DMS153 treated with DMSO at 0.1 percent for 48 hours (cell line): ENCODE results near the gene STK11IP.
A peak's percentile ranks its signal among the peaks of the same experiment; 100 is the strongest.

Experiments
- DNase-seq: peaks from one replicate; lab custom pipeline; 2025; ENCODE audit not compliant: unreplicated experiment; lab: John Stamatoyannopoulos, UW

The STK11IP gene

DNA sequence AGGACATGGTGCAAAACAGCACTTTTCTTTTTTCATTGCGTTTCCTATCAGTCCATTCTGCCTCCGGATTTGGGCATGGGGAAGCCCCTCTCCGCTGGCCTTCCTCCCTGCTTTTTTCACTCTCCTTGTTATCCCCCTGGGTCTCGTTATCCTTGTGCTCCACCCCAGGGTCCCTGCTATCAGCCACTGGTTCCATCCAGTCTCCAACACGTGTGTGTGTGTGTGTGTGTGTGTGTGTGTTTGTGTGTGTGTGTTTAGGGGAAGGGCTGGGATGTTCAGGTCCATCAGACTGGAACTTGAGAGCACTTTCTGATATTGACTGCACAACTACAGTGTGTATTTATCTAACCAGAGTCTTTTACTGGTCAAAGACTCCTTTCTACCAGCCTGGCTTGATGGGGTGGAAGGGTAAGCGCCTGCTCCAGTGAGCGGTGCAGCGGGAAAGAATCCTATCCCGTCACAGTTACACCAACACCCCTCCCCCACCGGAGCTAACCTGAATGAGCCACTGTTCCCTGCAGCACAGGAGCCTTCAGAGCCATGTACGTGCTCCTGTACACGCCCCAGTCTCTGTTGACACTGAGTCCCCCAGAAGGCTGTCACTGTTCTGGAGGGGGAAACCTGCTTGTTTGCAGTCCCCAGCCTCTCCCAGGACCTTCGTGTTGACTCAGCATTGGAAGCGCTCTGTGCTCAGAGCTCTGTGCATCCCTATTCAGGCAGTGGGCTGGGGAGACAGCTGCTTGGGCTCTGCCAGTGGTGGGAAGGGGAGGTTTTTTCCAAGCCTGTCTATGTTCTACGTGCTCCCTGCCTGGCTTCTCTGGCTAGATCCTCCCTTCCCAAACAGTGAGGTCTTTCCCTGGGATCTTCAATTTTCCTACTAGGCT, 20.9 kb upstream of the STK11IP start:
- DNase-seq, result peak; percentile 61

DNA sequence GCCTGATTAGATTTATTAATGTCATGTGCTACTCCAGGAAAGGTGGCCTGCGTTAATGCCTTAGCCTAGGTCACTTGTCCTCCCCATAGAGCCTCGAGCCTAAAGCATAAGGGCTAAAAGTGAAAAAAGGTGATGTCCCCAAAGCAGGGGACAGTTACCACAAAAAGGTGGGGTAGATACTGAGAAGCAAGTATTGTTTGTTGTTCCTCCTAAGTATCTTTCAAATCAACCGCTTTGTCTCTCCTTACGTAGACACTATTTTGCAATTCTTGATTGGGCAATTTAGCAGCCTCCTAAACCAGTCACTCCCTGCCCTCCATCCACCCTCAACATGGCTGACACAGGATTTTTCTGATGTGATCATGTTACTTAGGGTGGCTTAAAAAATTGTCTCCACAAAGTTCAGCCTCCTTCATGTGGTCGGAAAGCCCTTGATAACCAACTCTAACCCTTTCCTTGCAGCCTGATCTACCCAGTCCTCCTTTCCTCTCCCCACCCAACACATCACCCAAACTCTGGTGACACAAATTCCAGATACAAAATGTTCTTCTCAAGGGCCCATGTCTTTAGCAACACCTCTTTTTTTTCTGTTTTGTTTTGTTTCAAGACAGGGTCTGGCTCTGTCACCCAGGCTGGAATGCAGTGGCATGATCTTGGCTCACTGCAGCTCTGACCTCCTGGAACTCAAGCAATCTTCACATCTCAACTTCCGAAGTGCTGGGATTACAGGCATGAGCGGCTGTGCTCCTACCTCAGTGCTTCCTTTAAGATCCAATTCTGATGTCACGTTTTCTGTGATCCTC, 18.6 kb upstream of the STK11IP start:
- no peak for DNase-seq

DNA sequence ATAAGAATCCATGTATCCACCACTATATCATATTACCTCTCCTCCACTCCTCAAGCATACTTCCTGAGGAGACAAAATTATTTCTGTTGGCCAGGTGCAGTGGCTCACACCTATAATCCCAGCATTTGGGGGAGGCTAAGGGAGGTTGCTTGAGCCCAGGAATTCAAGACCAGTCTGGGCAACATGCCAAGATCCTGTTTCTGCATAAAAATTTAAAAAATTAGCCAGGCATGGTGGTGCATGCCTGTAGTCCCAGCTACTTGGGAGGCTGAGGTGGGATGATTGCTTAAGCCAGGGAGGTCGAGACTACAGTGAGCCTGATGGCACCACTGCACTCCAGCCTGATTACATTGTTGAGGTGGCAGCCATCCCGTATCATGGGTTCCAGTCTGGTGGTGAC, 16.3 kb upstream of the STK11IP start:
- DNase-seq, result no peak

DNA sequence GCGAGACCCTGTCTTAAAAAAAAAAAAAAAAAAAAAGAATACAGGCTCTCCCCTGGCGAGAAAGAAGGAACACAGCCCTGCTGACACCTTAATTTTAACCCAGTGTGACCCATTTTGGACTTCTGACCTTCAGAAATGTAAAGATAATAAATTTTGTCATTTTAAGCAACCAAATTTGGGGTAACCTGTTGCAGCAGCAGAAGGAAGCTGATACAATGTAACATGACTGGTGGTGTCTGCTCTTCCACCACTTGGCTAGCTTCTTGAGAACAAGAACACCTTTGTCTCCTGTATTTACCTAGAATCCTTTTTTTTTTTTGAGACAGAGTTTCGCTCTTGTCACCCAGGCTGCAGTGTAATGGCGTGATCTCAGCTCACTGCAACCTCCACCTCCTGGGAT, 6.6 kb upstream of the STK11IP start:
- DNase-seq, result no peak

DNA sequence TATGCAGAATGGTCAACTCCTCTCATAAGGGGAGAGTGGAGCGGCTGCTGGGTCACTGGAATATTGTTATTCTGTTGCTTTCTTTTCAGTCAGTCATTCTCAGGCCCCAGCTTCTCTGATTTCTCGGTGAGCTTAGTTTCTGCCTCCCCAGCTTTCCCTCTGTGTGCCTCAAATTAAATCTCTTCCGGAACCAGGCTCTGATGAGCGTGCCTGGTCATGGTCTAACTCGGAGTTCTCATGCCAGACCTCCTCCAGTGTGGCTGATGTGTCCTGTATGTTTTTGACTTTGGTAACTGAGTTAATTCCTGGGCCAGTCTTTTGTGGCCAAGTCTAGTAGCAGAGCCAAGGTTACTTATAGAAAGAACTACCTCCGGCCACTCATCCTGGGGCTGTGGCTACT, 4.9 kb upstream of the STK11IP start:
- no peak for DNase-seq

DNA sequence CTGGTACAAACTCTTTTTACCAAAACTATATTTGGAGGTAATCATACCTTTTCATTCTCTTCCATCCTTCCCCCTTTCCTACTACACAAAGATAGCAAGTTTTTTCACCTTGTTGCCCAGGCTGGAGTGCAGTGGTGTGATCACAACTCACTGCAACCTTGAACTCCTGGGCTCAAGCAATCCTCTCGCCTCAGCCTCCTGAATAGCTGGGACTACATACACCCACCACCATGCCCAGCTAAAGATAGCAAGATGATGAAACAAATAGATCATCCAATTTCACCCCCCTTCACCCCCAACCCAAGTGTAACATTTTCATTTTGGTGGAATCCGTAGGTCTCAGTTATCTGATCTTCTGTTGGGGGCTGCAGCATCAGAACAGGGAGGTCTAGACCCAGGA, 4.5 kb upstream of the STK11IP start:
- DNase-seq, result no peak

DNA sequence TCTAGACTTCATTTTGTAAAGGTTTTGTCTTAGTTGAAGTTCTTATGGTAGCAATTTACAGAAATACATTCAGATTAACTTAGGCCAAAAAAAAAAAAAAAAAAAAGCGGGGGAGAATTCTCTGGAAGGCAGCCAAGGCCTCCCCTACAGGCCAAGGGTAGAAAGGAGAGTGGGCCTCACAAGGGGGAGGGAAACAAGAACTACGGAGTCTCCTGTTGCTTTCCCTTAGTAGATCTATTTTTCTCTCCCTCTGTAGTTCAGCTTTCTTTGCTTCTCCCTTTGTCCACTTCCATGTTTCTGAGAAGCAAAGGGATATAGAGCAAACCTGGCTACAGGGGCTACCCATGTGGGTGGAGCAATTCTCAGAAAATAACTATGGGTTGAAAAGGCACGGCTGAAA, 2.4 kb upstream of the STK11IP start:
- DNase-seq, result no peak

DNA sequence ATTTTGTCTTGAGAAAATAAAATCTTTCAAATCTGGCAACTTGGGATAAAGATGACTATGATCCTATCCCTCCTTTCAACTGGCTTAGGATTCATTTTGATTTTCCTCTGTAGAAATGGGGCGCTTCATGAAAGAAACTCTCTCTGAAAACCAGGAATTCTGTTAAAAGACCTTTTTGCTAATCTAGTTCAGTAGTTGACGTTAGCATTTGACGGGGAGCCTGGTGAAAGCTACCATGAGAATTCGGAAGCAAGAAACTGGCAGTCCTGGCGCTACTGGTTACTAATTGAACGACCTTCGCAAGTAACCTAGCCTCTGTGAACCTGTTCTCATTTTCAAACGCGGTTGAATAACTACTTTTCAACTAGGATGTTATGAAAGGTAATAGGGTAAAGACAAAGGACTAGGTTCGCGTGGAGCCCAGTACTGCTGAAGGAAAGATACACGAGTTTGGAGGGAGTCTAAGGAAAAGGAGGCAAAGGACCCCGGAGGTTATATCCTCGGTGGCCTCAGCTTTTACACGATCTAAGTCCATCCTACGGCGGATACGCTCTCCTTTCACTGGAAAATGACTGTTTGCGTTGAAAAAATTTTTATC, 604 bp upstream of the STK11IP start:
- DNase-seq, result no peak

DNA sequence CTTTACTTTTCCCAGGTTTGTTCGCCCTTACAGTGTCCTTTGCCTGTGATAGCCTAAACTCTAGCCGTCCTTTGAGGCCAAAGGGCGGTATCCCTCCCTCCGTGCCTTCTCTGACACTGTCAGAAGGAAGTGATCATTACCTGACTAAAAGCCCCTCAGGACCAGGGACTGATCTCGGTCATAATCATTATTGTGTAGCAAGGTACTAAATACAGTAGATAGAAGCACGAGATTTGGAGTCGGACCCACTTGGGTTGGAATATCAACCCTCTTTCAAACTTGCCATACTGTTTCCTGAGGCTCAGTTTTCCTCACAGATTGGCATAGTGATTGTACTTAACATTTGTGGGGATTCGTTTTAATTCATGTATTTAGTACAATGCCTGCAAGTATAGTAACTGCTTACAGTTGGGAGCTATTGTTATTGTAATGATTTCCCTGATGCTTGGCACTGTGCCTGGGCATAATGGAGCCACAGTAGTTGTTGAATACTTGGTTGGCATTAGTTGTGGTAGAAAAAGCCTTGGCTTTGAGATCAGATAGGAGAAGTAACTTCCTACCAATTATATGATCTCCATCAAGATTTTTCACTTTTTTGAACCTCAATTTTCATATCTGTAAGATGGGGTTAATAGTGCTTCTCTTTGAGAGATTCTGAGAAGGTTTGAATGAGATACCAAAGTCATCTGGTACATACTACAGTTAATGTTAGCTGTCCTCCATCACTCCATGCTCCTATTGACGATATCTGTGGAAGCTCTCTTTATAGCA, 836 bp downstream of the STK11IP start:
- peak; percentile 2 for DNase-seq

DNA sequence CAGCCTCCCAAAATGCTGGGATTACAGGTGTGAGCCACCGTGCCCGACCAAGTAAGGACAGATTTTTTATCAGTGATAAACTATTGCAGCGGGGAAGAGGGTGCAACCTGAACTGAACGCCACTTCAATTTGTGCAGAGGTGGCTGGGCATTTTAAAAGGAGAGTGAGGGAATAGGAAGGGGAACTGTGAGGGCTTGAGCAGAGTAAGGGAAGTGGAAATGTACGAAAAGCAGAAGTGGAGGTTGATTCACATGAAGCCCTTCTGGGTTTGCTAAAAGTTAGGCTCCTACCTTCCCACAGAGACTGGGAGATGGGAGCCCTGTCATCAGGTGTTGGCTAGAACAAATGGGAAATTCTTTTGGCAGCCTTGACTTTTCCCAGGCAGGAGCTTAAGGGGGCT, 6.1 kb downstream of the STK11IP start:
- no peak for DNase-seq

DNA sequence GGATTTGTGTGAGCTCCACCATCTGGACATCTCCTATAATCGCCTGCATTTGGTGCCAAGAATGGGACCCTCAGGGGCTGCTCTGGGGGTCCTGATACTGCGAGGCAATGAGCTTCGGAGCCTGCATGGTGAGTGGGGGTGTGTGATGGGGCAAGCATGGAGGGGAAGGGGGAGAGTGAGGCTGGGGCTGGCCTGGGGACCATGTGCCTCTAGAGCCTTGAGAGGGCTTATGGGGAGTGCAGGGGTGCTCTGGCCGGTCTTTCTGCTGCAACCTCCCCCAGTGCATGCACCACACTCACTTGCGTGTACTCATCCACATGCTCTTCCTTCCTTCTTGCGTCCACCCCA, 7.9 kb downstream of the STK11IP start:
- DNase-seq, result no peak

DNA sequence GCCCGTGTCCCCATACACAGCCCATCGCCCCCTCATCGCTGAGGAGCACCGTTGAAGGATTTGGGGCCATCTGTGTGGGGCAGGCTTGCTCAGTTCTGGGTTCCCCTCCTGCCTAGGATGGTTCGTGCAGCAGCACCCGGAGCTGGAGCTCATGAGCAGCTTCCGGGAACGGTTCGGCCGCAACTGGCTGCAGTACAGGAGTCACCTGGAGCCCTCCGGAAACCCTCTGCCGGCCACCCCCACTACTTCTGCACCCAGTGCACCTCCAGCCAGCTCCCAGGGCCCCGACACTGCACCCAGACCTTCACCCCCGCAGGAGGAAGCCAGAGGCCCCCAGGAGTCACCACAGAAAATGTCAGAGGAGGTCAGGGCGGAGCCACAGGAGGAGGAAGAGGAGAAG, 10.3 kb downstream of the STK11IP start:
- no peak for DNase-seq

DNA sequence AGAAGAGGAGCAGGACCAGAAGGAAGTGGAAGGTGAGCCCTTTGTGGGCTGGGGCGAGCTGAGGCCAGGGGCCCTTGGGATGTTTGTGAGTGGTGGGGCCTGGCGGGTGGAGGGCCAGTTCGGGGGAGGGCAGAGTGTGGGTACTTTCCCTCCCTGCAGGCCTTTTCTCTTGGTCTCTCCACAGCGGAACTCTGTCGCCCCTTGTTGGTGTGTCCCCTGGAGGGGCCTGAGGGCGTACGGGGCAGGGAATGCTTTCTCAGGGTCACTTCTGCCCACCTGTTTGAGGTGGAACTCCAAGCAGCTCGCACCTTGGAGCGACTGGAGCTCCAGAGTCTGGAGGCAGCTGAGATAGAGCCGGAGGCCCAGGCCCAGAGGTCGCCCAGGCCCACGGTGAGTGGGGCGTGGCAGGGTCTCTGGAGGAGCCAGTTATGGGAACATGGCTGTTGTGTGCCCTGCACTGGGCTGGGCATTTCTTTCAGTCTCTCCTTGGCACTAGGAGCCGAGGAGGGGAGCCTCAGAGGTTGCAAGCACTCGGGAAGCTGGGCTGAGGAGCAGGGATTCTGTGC, 10.8 kb downstream of the STK11IP start:
- no peak for DNase-seq

DNA sequence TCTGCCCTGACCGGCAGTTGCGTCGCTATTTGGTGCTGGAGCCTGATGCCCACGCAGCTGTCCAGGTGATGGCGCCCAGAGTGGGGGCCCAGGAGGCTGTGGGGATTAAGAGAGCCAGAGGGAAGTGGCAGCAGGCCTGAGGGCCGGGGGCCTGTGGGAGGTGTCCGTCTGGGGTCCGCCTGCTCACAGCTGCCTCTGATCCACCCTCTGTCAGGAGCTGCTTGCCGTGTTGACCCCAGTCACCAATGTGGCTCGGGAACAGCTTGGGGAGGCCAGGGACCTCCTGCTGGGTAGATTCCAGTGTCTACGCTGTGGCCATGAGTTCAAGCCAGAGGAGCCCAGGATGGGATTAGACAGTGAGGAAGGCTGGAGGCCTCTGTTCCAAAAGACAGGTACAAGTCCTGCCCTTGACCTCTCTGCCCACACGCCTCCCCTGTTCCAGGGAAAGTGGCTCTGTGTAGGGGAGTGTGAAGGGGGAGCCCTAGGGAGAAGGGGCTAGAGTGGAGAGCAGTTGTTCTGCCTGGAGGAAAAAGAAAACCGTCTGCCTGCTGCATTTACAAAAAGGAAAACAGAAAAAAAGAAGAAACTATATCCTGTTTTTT, 11.6 kb downstream of the STK11IP start:
- no peak for DNase-seq

DNA sequence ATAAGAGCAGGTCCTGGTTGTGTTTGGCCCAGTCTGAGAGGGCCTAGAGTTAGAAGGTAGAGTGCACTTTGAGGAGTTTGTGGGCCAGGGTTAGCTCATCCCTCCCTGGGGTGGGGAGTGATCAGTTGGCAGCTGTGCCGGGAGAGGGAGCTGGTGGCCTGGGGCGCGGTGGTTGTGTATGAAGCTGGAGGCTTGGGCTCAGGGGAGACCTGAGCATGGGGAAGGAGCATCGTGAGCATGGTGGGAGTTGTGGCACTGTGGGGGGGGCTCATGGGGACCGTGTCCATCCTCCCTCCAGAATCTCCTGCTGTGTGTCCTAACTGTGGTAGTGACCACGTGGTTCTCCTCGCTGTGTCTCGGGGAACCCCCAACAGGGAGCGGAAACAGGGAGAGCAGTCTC, 13.6 kb downstream of the STK11IP start:
- DNase-seq, result no peak

DNA sequence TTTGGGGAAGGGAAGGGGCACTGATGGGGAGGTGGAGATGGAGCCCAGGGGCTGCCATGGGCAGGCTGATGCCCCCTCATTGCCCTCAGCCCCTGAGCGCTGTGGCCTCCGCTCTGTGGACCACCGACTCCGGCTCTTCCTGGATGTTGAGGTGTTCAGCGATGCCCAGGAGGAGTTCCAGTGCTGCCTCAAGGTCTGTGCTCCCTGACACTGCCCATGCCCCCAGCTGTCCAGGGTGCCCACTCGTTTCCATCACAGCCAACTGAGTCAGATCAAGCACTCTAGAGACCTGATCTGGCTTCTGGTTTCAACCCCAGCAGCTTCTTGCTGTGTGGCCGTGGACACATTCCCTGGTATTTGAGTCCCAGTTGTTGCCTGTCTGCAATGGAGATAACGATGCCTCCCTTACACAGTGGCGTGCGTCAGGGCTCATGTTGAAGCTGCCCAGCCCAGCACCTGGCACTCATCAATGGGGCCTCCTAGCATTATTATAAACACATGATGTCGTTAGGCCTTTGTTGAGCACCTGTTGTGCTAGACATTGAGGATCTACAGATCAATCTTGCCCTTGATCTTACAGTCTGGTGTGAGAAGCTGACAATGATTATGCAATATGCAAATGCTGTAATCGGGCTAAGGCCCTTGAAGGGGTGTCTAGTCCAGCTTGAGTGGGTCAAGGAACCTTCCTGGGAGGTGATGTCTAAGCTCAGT, 14.4 kb downstream of the STK11IP start:
- DNase-seq, result no peak

DNA sequence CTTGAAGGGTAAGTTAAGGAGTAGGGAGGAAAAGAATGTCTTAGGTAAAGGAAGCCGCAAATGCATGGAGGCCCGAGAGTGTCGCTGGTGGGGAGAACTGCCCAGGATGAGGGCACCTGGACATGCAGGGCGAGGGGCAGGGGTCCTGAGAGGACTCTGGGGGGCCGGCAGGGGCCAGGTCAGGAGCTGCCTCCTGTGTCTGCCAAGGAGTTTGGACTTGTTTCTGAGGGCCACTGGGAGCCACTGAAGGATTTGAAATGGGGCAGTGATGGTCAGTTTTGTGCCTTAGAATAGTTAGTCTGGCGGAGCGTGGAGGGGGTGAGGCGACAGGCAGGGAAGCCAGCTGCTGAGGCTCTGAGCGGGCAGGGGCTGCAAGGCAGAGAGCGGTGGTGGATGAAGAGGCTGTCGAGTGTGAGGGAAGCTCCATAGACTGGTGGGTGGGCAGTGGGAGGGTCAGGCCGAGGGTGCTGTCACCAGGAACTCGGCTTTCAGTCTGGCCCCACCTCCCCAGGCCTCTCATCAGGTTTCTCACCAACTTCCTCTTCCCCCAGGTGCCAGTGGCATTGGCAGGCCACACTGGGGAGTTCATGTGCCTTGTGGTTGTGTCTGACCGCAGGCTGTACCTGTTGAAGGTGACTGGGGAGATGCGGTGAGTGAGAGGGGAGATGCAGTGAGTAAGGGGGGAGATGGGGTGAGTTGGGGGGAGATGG, 15.1 kb downstream of the STK11IP start:
- DNase-seq, result no peak

DNA sequence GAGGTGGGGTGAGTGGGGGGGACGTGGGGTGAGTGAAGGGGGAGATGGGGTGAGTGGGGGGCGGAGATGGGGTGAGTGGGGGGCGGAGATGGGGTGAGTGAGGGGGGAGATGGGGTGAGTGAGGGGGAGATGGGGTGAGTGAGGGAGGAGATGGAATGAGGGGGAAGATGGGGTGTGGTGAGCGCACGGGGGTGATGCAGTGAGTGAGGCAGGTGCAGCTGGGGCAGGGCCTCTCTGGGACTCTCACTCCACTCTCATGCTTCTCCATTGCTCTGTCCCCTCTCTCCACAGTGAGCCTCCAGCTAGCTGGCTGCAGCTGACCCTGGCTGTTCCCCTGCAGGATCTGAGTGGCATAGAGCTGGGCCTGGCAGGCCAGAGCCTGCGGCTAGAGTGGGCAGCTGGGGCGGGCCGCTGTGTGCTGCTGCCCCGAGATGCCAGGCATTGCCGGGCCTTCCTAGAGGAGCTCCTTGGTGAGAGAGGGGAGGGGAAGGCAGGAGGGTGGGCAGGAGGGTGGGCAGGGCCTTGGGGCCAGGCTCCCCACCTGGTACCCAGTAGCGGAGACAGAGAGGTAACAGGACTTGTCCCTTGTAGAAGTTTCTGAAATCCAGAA, 15.9 kb downstream of the STK11IP start:
- DNase-seq, result no peak
